GM12878 (cell line): Measurements from ENCODE around the gene COL26A1. TPM values are rescaled to one million over a fixed set of nuclear protein-coding genes. Genes with fewer than 3 reads are reported as not detected.
A peak's percentile ranks its signal among the peaks of the same experiment; 100 is the strongest.

Experiments
- ATAC-seq: fragments of 200-7000 bp; cut with Tn5 transposase; 3 replicates; pipeline ENCODE4 v1.9.1; 2020; ENCODE audit warnings: mild to moderate bottlenecking, moderate library complexity
- BruUV-seq: library from RNA; stranded (reverse); fragments of 400-500 nt; replicated peaks from 2 replicates; lab custom pipeline; 2021; lab: Mats Ljungman, UMichigan
- CTCF ChIA-PET: fragments of 300-600 bp; sonication (Branson Sonifier 250); formaldehyde crosslinking; extraction: SDS; loops from one replicate; lab custom pipeline; 2021; ENCODE audit warnings: inconsistent platforms; lab: Yijun Ruan, JAX
- POLR2A ChIA-PET: fragments of 350-600 bp; formaldehyde crosslinking; extraction: SDS; loops from one replicate; lab custom pipeline; 2021; ENCODE audit warnings: inconsistent platforms; lab: Charles Lee
- RAD21 ChIA-PET: fragments of 300-600 bp; sonication (Branson Sonifier 250); formaldehyde crosslinking; loops from one replicate; lab custom pipeline; 2023; ENCODE audit warnings: antibody characterized with exemption; ENCODE audit not compliant: unreplicated experiment; lab: Charles Lee
- SMC1A ChIA-PET: fragments of 300-600 bp; sonication (Branson Sonifier 250); formaldehyde crosslinking; loops from one replicate; lab custom pipeline; 2023; ENCODE audit not compliant: unreplicated experiment, uncharacterized antibody; lab: Charles Lee
- DNase-seq: peaks from one replicate; pipeline ENCODE4 v3.0.0-alpha.2; 2011; ENCODE audit warnings: low read depth, low spot score
- FAIRE-seq: peaks from 3 replicates; lab custom pipeline; 2011; peaks lifted over from hg19 to GRCh38; lab: Jason Lieb, UNC
- H2AFZ ChIP-seq: 2 replicates; pipeline ENCODE4 v1.6.0; 2011; ENCODE audit warnings: low read depth, low read length, control low read depth; ENCODE audit not compliant: control insufficient read depth
- H3K27ac ChIP-seq: 2 replicates; pipeline ENCODE4 v1.5.1; 2011; ENCODE audit warnings: control low read depth; ENCODE audit not compliant: control insufficient read depth, insufficient read depth
- H3K27me3 ChIP-seq, 2 experiments: replicated peaks in 1 of 2; 2 replicates each; pipeline versions ENCODE4 v1.6.0 to v1.6.1; 2011; ENCODE audit warnings: low read length in 1 of 2; ENCODE audit not compliant: control insufficient read depth in 2 of 2, insufficient read depth in 2 of 2
- H3K36me3 ChIP-seq, 2 experiments: 2 replicates each; pipeline ENCODE4 v1.5.1; 2011; ENCODE audit warnings: low read length in 1 of 2; ENCODE audit not compliant: control insufficient read depth in 2 of 2, insufficient read depth in 2 of 2
- H3K4me1 ChIP-seq: 2 replicates; pipeline ENCODE4 v1.6.1; 2011; ENCODE audit warnings: mild to moderate bottlenecking, low read length, moderate library complexity, mixed read lengths; ENCODE audit not compliant: control insufficient read depth, insufficient read depth
- H3K4me2 ChIP-seq: 2 replicates; pipeline ENCODE4 v1.6.0; 2011; ENCODE audit warnings: control low read depth; ENCODE audit not compliant: control insufficient read depth, insufficient read depth
- H3K4me3 ChIP-seq: fragments of 200-600 bp; sonication (generic); 2 replicates; pipeline ENCODE4 v1.5.1; 2016
- H3K79me2 ChIP-seq: 2 replicates; pipeline ENCODE4 v1.6.0; 2011; ENCODE audit warnings: low read length; ENCODE audit not compliant: control insufficient read depth, insufficient read depth
- H3K9ac ChIP-seq: 2 replicates; pipeline ENCODE4 v1.8.0; 2011; ENCODE audit warnings: low read length, control low read depth, mixed read lengths; ENCODE audit not compliant: control insufficient read depth, insufficient read depth
- H3K9me3 ChIP-seq: replicated peaks from 3 replicates; pipeline ENCODE4 v1.5.1; 2011; ENCODE audit warnings: mild to moderate bottlenecking, low read length; ENCODE audit not compliant: control insufficient read depth, insufficient read depth
- H4K20me1 ChIP-seq: 2 replicates; pipeline ENCODE4 v1.6.0; 2011; ENCODE audit not compliant: control insufficient read depth, insufficient read depth
- BMI1 ChIP-seq: fragments of 450-650 bp; IDR thresholded peaks from 2 replicates; pipeline ENCODE4 v1.6.1; 2016; ENCODE audit warnings: mild to moderate bottlenecking, moderate library complexity, borderline replicate concordance
- CREB1 ChIP-seq: IDR thresholded peaks from 2 replicates; pipeline ENCODE4 v1.6.1; 2012; ENCODE audit warnings: low read depth, mild to moderate bottlenecking, inconsistent platforms
- EZH2 ChIP-seq: IDR thresholded peaks from 2 replicates; pipeline ENCODE4 v1.6.1; 2012; ENCODE audit warnings: low read depth, mild to moderate bottlenecking, control low read depth, inconsistent platforms, low read length, borderline replicate concordance; ENCODE audit not compliant: control insufficient read depth
- NFIC ChIP-seq: IDR thresholded peaks from 2 replicates; pipeline ENCODE4 v1.6.1; 2012; ENCODE audit warnings: low read depth, mild to moderate bottlenecking, inconsistent platforms, low read length, moderate library complexity
- NFYA ChIP-seq: IDR thresholded peaks from 2 replicates; pipeline ENCODE4 v1.6.1; 2011; ENCODE audit warnings: low read depth, mild to moderate bottlenecking, low read length, improper control_type of control experiment, borderline replicate concordance
- SMARCA5 ChIP-seq: fragments of 450-650 bp; IDR thresholded peaks from 2 replicates; pipeline ENCODE4 v1.6.1; 2017; ENCODE audit warnings: mild to moderate bottlenecking
- TARDBP ChIP-seq: IDR thresholded peaks from 2 replicates; pipeline ENCODE4 v1.6.1; 2016; ENCODE audit warnings: borderline replicate concordance
- TCF3 ChIP-seq: IDR thresholded peaks from 2 replicates; pipeline ENCODE4 v1.6.1; 2012; ENCODE audit warnings: low read depth, mild to moderate bottlenecking, low read length, borderline replicate concordance; ENCODE audit not compliant: insufficient read depth
- WGBS: methylation state at CpG from one replicate; pipeline ENCODE4 v1.1.6; 2016; ENCODE audit warnings: low lambda C conversion rate; ENCODE audit not compliant: insufficient replicate concordance, insufficient coverage; ENCODE audit errors: missing lambda C conversion rate; 5-methylcytosine and 5-hydroxymethylcytosine counted together
- in situ Hi-C: fragments of 300-500 bp; cut with MboI; formaldehyde crosslinking; loops from 9 replicates; pipeline ENCODE4 v1.14.3; 2018; ENCODE audit warnings: mixed read lengths
- intact Hi-C: fragments of 100-400 bp; cut with micrococcal nuclease; formaldehyde crosslinking; loops from one replicate; pipeline ENCODE4 v1.14.2; 2022; ENCODE audit not compliant: unreplicated experiment
- polyA plus RNA-seq, 11 experiments: library from polyadenylated mRNA; depleted of rRNA in 4 of 11; unstranded in 6 of 11; stranded (reverse) in 5 of 11; fragments of >200 nt; fragmentation: Nextera tagmentation in 4 of 11; fragmentation: Illumina TruSeq in 1 of 11; extraction: Ambion mirVana in 4 of 11; extraction: Trizol in 1 of 11; gene quantifications; 1 replicate in 1 of 11; 2 replicates in 10 of 11; pipeline versions ENCODE4 v1.2.1 to v1.2.3, GENCODE V29; 2011 to 2016; ENCODE audit warnings: inconsistent platforms in 2 of 11, missing spikeins in 2 of 11, low read depth in 1 of 11
- total RNA-seq, 4 experiments: library from RNA; depleted of rRNA in 3 of 4; stranded (reverse); fragments of >200 nt in 3 of 4; fragmentation: Illumina TruSeq in 1 of 4; extraction: Trizol in 1 of 4; gene quantifications; 2 replicates each; pipeline versions ENCODE4 v1.2.1 to v1.2.3, GENCODE V29; 2013 to 2021
- TF ChIP-seq, protein P1 (sequence below): fragments of 450-650 bp; IDR thresholded peaks from 2 replicates; pipeline ENCODE4 v1.6.1; 2016; ENCODE audit warnings: mild to moderate bottlenecking

Gene COL26A1
- total and polyA plus RNA-seq, 10 of the 15 experiments (the other 5 are each of a cell fraction or from before 2014, with no cell fraction given) = 0.08 TPM; not detected in 9

GRCh38 chr7:101563943-101564777 lies 201.5 kb downstream of the COL26A1 start:
- H3K27ac ChIP-seq = no peak overlapping the region
- no peaks in the 10 kb centered on the region; a peak in 1 of 4 replicates for H3K27me3 ChIP-seq
- FAIRE-seq (peak; percentile 31), DNase-seq (no peak), ATAC-seq (no peak)
- in situ Hi-C loops (no loop called here), intact Hi-C loops (no loop called here)
- no peak overlapping the region for H3K9ac ChIP-seq
- no peaks in the 10 kb centered on the region for H3K4me1 ChIP-seq
- 60% methylated on average over 23 of the region's 23 CpGs for WGBS
- TF ChIP-seq, protein P1, sequence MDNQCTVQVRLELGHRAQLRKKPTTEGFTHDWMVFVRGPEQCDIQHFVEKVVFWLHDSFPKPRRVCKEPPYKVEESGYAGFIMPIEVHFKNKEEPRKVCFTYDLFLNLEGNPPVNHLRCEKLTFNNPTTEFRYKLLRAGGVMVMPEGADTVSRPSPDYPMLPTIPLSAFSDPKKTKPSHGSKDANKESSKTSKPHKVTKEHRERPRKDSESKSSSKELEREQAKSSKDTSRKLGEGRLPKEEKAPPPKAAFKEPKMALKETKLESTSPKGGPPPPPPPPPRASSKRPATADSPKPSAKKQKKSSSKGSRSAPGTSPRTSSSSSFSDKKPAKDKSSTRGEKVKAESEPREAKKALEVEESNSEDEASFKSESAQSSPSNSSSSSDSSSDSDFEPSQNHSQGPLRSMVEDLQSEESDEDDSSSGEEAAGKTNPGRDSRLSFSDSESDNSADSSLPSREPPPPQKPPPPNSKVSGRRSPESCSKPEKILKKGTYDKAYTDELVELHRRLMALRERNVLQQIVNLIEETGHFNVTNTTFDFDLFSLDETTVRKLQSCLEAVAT = no peak
- TF ChIP-seq TARDBP = no peak
- no peaks in the 10 kb centered on the region; the same call in 2 of the 3 replicates for H3K9me3 ChIP-seq
- CTCF ChIA-PET = no interaction called here
- H3K79me2 ChIP-seq = no peaks in the 10 kb centered on the region
- no peak overlapping the region for H3K4me3 ChIP-seq
- BruUV-seq = no TSS peak
- RAD21 ChIA-PET = no interaction called here
- H3K4me2 ChIP-seq = no peak overlapping the region
- no peaks in the 10 kb centered on the region for H3K36me3 ChIP-seq
- POLR2A ChIA-PET = no interaction called here
- SMC1A ChIA-PET = interaction anchor here (0.6 kb wide), 1 partner anchor 56 kb away, joined by 3 read pairs; no protein-coding TSS in a partner anchor
- no peak overlapping the region for H2AFZ ChIP-seq
- no peaks in the 10 kb centered on the region for H4K20me1 ChIP-seq

GRCh38 chr7:101564778-101565211 lies 202.1 kb downstream of the COL26A1 start:
- Histone ChIP-seq H3K9ac (no peak overlapping the region), H3K27me3 (no peaks in the 10 kb centered on the region; a peak in 1 of 4 replicates), H3K27ac (no peak overlapping the region), H2AFZ (no peak overlapping the region), H3K4me3 (no peak overlapping the region), H3K4me1 (no peaks in the 10 kb centered on the region), H3K79me2 (no peaks in the 10 kb centered on the region), H3K9me3 (no peaks in the 10 kb centered on the region; the same call in 2 of the 3 replicates), H4K20me1 (no peaks in the 10 kb centered on the region), H3K36me3 (no peaks in the 10 kb centered on the region), H3K4me2 (no peak overlapping the region)
- ChIA-PET POLR2A (no interaction called here), SMC1A (no interaction called here), RAD21 (no interaction called here), CTCF (no interaction called here)
- no peak for TF ChIP-seq EZH2
- TF ChIP-seq NFIC = no peak
- TF ChIP-seq SMARCA5 = no peak
- TF ChIP-seq NFYA = no peak
- no peak for TF ChIP-seq BMI1
- TF ChIP-seq CREB1 = no peak
- TF ChIP-seq TCF3 = no peak
- intact Hi-C loops = no loop called here
- in situ Hi-C loops = no loop called here
- ATAC-seq = no peak
- DNase-seq = no peak
- no peak for FAIRE-seq
- no TSS peak for BruUV-seq
- WGBS = 57% methylated on average over 16 of the region's 16 CpGs
